A673 (cell line): ENCODE results near the gene UBXN2A. TPM values are rescaled to one million over a fixed set of nuclear protein-coding genes. Genes with fewer than 3 reads are reported as not detected.

Experiments
- BruUV-seq: library from RNA; stranded (reverse); fragments of 400-500 nt; replicated peaks from 2 replicates; lab custom pipeline; 2021; lab: Mats Ljungman, UMichigan
- CTCF ChIA-PET: fragments of 300-600 bp; sonication (Branson Sonifier 250); formaldehyde crosslinking; loops from one replicate; lab custom pipeline; 2022; ENCODE audit warnings: antibody characterized with exemption; lab: Charles Lee
- POLR2A ChIA-PET: fragments of 300-600 bp; sonication (Branson Sonifier 250); formaldehyde crosslinking; loops from one replicate; lab custom pipeline; 2022; ENCODE audit warnings: antibody characterized with exemption; ENCODE audit not compliant: low non-redundant PET; lab: Charles Lee
- DNase-seq: peaks from one replicate; pipeline ENCODE4 v3.0.0-alpha.2; 2015; ENCODE audit warnings: low spot score
- H3K27ac ChIP-seq: fragments of 200-600 bp; sonication (generic); 2 replicates; pipeline ENCODE4 v1.5.1; 2016; ENCODE audit warnings: mixed run types, low read depth, mild to moderate bottlenecking, mixed read lengths, antibody characterized with exemption, low read length; ENCODE audit not compliant: poor library complexity, severe bottlenecking
- H3K27me3 ChIP-seq: fragments of 200-600 bp; sonication (generic); replicated peaks from 2 replicates; pipeline ENCODE4 v1.6.1; 2017; ENCODE audit warnings: mixed run types, low read depth, mild to moderate bottlenecking, mixed read lengths, antibody characterized with exemption, low read length; ENCODE audit not compliant: insufficient read depth, poor library complexity
- H3K36me3 ChIP-seq: fragments of 200-600 bp; sonication (generic); 2 replicates; pipeline ENCODE4 v1.6.1; 2016; ENCODE audit warnings: mixed run types, mild to moderate bottlenecking, mixed read lengths, antibody characterized with exemption, low read length; ENCODE audit not compliant: insufficient read depth, poor library complexity, severe bottlenecking
- H3K4me1 ChIP-seq: fragments of 200-600 bp; sonication (generic); 2 replicates; pipeline ENCODE4 v1.6.1; 2017; ENCODE audit warnings: mixed run types, mild to moderate bottlenecking, mixed read lengths, antibody characterized with exemption, low read length; ENCODE audit not compliant: insufficient read depth, poor library complexity, severe bottlenecking
- H3K4me3 ChIP-seq: fragments of 200-600 bp; sonication (generic); 2 replicates; pipeline ENCODE4 v1.5.1; 2016; ENCODE audit warnings: low read depth, mixed run types, mild to moderate bottlenecking, mixed read lengths, low read length; ENCODE audit not compliant: poor library complexity, severe bottlenecking
- H3K9me3 ChIP-seq: fragments of 200-600 bp; sonication (generic); 2 replicates; pipeline ENCODE4 v1.6.1; 2016; ENCODE audit warnings: mixed run types, low read depth, mild to moderate bottlenecking, mixed read lengths, antibody characterized with exemption, low read length; ENCODE audit not compliant: poor library complexity, severe bottlenecking
- EZH2 ChIP-seq: fragments of 200-600 bp; sonication (generic); IDR thresholded peaks from 2 replicates; pipeline ENCODE4 v1.6.1; 2017; ENCODE audit warnings: borderline replicate concordance, low read depth, mild to moderate bottlenecking, mixed read lengths, antibody characterized with exemption, low read length; ENCODE audit not compliant: poor library complexity, severe bottlenecking
- intact Hi-C: fragments of 100-400 bp; cut with micrococcal nuclease; formaldehyde crosslinking; loops from one replicate; pipeline ENCODE4 v1.10.0; 2022; ENCODE audit not compliant: unreplicated experiment
- total RNA-seq: library from RNA; stranded (reverse); gene quantifications from 2 replicates; pipeline ENCODE4 v1.2.3, GENCODE V29; 2021
- TF ChIP-seq, protein P1 (sequence below): fragments of 300-800, 200-600 bp; sonication (generic); conservative IDR thresholded peaks from 2 replicates; pipeline ENCODE4 v1.5.1; 2017; ENCODE audit warnings: low read depth, mild to moderate bottlenecking, antibody characterized with exemption, low read length, moderate library complexity, mixed read lengths

The UBXN2A gene
- total RNA-seq, 1 experiment from 2014 or later = 18.3 TPM

DNA sequence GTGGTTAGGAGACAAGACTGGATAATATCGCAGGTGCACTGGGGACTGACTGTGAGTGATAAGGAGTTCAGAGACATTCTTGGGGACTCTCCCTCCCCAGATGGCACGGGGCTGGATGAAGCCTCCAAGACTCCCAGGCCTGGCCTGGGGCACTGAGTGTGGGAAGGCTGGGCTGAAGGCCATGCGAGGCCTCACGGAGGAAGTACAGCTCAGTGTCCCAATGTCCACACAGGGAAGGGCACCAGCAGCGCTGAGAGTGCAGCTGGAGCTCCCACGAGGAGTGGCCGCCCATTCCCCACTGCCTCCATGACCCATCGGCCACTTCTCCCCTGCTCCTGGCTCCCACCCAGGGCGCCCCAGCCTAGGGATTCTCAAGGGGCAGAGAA, 76.1 kb downstream of the UBXN2A start:
- BruUV-seq = no TSS peak
- CTCF ChIA-PET = no interaction called here
- intact Hi-C loops = no loop called here

DNA sequence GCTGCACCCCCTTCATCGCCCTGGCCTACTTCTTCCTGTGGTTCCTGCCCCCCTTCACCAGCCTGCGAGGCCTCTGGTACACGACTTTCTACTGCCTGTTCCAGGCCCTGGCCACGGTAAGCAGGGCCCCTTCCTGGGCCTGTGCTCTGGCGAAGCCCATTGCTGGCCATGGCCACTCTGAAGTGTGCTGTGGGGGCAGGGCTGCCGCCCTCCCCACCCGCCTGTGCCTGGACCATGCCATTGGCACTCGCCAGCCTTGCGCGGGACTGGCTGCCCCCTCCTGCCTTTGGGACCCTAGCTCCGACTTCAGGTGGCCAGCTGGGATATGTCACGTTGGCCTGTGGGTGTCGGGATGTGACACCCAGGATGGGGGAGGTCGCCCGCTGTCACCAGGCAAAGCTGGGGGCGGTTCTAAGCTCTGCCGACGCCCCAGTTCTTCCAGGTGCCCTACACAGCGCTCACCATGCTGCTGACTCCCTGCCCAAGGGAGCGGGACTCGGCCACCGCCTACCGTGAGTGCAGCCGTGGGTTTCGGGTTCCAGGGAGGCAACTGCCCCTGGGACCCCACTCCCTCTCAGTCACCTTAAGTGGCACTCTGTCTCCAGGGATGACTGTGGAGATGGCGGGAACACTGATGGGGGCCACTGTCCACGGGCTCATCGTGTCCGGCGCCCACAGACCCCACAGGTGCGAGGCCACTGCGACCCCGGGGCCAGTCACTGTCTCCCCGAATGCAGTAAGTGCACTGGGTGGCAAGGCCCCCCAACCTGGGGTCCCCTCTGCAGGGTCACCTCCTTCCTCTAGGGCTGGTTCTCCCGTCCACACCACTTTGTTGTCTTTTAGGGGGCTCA, 76.8 kb downstream of the UBXN2A start:
- H3K4me1 ChIP-seq = no peaks in the 10 kb centered on the region
- no TSS peak for BruUV-seq
- no peak overlapping the region for H3K4me3 ChIP-seq
- H3K27ac ChIP-seq = no peak overlapping the region
- no peaks in the 10 kb centered on the region for H3K36me3 ChIP-seq
- CTCF ChIA-PET = no interaction called here
- H3K27me3 ChIP-seq = no peaks in the 10 kb centered on the region
- no peaks in the 10 kb centered on the region for H3K9me3 ChIP-seq
- DNase-seq = no peak
- intact Hi-C loops = no loop called here
- TF ChIP-seq EZH2 = no peak
- TF ChIP-seq, protein P1, sequence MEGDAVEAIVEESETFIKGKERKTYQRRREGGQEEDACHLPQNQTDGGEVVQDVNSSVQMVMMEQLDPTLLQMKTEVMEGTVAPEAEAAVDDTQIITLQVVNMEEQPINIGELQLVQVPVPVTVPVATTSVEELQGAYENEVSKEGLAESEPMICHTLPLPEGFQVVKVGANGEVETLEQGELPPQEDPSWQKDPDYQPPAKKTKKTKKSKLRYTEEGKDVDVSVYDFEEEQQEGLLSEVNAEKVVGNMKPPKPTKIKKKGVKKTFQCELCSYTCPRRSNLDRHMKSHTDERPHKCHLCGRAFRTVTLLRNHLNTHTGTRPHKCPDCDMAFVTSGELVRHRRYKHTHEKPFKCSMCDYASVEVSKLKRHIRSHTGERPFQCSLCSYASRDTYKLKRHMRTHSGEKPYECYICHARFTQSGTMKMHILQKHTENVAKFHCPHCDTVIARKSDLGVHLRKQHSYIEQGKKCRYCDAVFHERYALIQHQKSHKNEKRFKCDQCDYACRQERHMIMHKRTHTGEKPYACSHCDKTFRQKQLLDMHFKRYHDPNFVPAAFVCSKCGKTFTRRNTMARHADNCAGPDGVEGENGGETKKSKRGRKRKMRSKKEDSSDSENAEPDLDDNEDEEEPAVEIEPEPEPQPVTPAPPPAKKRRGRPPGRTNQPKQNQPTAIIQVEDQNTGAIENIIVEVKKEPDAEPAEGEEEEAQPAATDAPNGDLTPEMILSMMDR = no peak
- POLR2A ChIA-PET = no interaction called here

More for the DNA sequence above, 76.1 kb downstream of the UBXN2A start:
- POLR2A ChIA-PET = no interaction called here
- Histone ChIP-seq H3K36me3 (no peaks in the 10 kb centered on the region), H3K9me3 (no peaks in the 10 kb centered on the region), H3K4me1 (no peaks in the 10 kb centered on the region), H3K27me3 (no peaks in the 10 kb centered on the region), H3K4me3 (no peak overlapping the region), H3K27ac (no peak overlapping the region)
- TF ChIP-seq, protein P1 = no peak
- no peak for TF ChIP-seq EZH2
- DNase-seq = no peak

DNA sequence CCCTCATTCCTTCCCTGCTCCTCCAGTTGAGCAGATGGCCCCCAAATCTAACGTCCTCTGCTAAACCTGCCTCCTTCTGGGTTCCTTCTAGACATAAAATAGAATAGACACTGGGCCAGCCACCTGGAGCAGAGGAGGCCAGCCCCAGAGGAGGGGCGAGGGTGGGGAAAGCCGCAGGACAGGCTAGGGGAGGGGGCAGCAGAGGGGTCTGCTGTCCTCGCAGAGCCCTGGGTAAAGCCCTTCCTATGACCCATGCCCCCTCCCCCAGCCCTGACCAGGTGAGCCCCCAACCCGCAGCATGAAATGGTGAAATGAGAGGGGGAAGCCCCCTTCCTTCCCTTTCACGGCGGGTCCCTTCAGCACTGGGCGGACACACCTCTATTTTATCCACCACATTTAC, 77.4 kb downstream of the UBXN2A start:
- H3K27me3 ChIP-seq = no peaks in the 10 kb centered on the region
- no peaks in the 10 kb centered on the region for H3K9me3 ChIP-seq
- ChIA-PET POLR2A (no interaction called here), CTCF (no interaction called here)
- no peaks in the 10 kb centered on the region for H3K36me3 ChIP-seq
- no peak overlapping the region for H3K27ac ChIP-seq
- DNase-seq = no peak
- H3K4me1 ChIP-seq = no peaks in the 10 kb centered on the region
- BruUV-seq = no TSS peak
- no peak for TF ChIP-seq EZH2
- TF ChIP-seq, protein P1 = no peak
- intact Hi-C loops = no loop called here
- H3K4me3 ChIP-seq = no peak overlapping the region
